K562 (cell line): ENCODE results near the gene VSTM1. TPM values are rescaled to one million over a fixed set of nuclear protein-coding genes. Genes with fewer than 3 reads are reported as not detected.

ENCODE experiments used
- GABPB2 ChIP-seq: fragments of 250-450 bp; sonication (Bioruptor Pico); conservative IDR thresholded peaks from 2 replicates; pipeline ENCODE4 v1.5.1; 2021; ENCODE audit warnings: mild to moderate bottlenecking
- KAT7 ChIP-seq: sonication (generic); formaldehyde crosslinking; IDR thresholded peaks from 2 replicates; pipeline ENCODE4 v1.8.0; 2022; ENCODE audit warnings: missing genetic modification reagents, mild to moderate bottlenecking, borderline replicate concordance
- NR2C2 ChIP-seq, 2 experiments: fragments of 200-800 bp in 1 of 2; sonication (Bioruptor generic) in 1 of 2; sonication (generic) in 1 of 2; formaldehyde crosslinking in 1 of 2; IDR thresholded peaks; 2 replicates each; pipeline versions ENCODE4 v1.6.1 to v1.8.0; 2016 to 2022; ENCODE audit warnings: mild to moderate bottlenecking in 1 of 2, missing compliant biosample characterization in 1 of 2, missing genetic modification characterization in 1 of 2, missing genetic modification reagents in 1 of 2
- PHF20 ChIP-seq: fragments of 450-650 bp; IDR thresholded peaks from 2 replicates; pipeline ENCODE4 v1.6.1; 2018; ENCODE audit not compliant: partially characterized antibody
- POLR2B ChIP-seq: fragments of 450-650 bp; IDR thresholded peaks from 2 replicates; pipeline ENCODE4 v1.6.1; 2018; ENCODE audit warnings: low read depth; ENCODE audit not compliant: partially characterized antibody
- RCOR1 ChIP-seq, 2 experiments: IDR thresholded peaks; 2 replicates each; pipeline ENCODE4 v1.6.1; 2012; ENCODE audit warnings: low read depth in 2 of 2, low read length in 2 of 2, borderline replicate concordance in 1 of 2, improper control_type of control experiment in 1 of 2
- SRSF9 ChIP-seq: fragments of 200-400 bp; formaldehyde crosslinking; IDR thresholded peaks from 2 replicates; pipeline ENCODE4 v1.6.1; 2017; ENCODE audit warnings: low read depth, low read length, borderline replicate concordance
- ZBED1 ChIP-seq: IDR thresholded peaks from 2 replicates; pipeline ENCODE4 v1.6.1; 2014
- ZNF133 ChIP-seq: fragments of 250-450 bp; sonication (Bioruptor Pico); IDR thresholded peaks from 2 replicates; pipeline ENCODE4 v1.4.0; 2020; ENCODE audit warnings: mild to moderate bottlenecking
- polyA plus RNA-seq, 8 experiments: library from polyadenylated mRNA; depleted of rRNA in 4 of 8; stranded (reverse) in 5 of 8; unstranded in 3 of 8; fragments of >200 nt; fragmentation: Nextera tagmentation in 2 of 8; fragmentation: Illumina TruSeq in 1 of 8; extraction: Ambion mirVana in 2 of 8; extraction: Trizol in 1 of 8; gene quantifications; 2 replicates each; pipeline versions ENCODE4 v1.2.1 to v1.2.3, GENCODE V29; 2011 to 2014; ENCODE audit warnings: inconsistent platforms in 1 of 8, missing spikeins in 1 of 8
- total RNA-seq, 7 experiments: library from RNA; depleted of rRNA in 6 of 7; stranded (reverse); fragments of >200 nt in 6 of 7; fragmentation: Illumina TruSeq in 2 of 7; extraction: Trizol in 2 of 7; gene quantifications; 2 replicates each; pipeline versions ENCODE4 v1.2.1 to v1.2.3, GENCODE V29; 2011 to 2021; ENCODE audit warnings: low replicate concordance in 1 of 7
- TF ChIP-seq, protein P1 (sequence below): fragments of 250-450 bp; sonication (Bioruptor Pico); IDR thresholded peaks from 2 replicates; pipeline ENCODE4 v1.4.0; 2020; ENCODE audit warnings: mild to moderate bottlenecking, moderate library complexity, borderline replicate concordance
- TF ChIP-seq, protein P2 (sequence below): IDR thresholded peaks from 2 replicates; pipeline ENCODE4 v1.6.1; 2012; ENCODE audit warnings: low read depth, low read length, improper control_type of control experiment, borderline replicate concordance
- TF ChIP-seq, protein P3 (sequence below): sonication (generic); formaldehyde crosslinking; IDR thresholded peaks from 2 replicates; pipeline ENCODE4 v1.8.1; 2022; ENCODE audit warnings: missing genetic modification reagents
- TF ChIP-seq, protein P4 (sequence below): IDR thresholded peaks from 3 replicates; pipeline ENCODE4 v1.6.1; 2011; ENCODE audit warnings: borderline replicate concordance, mild to moderate bottlenecking; ENCODE audit not compliant: insufficient read length, insufficient read depth
- TF ChIP-seq, protein P5 (sequence below): fragments of 250-450 bp; sonication (Bioruptor Pico); IDR thresholded peaks from 2 replicates; pipeline ENCODE4 v1.9.0; 2021; ENCODE audit warnings: mild to moderate bottlenecking, inconsistent platforms
- TF ChIP-seq, protein P6 (sequence below): sonication (generic); formaldehyde crosslinking; IDR thresholded peaks from 2 replicates; pipeline ENCODE4 v1.8.1; 2022; ENCODE audit warnings: missing genetic modification reagents

The VSTM1 gene
- total and polyA plus RNA-seq, 9 of the 15 experiments (the other 6 are each of a cell fraction or from before 2014, with no cell fraction given): not detected

DNA sequence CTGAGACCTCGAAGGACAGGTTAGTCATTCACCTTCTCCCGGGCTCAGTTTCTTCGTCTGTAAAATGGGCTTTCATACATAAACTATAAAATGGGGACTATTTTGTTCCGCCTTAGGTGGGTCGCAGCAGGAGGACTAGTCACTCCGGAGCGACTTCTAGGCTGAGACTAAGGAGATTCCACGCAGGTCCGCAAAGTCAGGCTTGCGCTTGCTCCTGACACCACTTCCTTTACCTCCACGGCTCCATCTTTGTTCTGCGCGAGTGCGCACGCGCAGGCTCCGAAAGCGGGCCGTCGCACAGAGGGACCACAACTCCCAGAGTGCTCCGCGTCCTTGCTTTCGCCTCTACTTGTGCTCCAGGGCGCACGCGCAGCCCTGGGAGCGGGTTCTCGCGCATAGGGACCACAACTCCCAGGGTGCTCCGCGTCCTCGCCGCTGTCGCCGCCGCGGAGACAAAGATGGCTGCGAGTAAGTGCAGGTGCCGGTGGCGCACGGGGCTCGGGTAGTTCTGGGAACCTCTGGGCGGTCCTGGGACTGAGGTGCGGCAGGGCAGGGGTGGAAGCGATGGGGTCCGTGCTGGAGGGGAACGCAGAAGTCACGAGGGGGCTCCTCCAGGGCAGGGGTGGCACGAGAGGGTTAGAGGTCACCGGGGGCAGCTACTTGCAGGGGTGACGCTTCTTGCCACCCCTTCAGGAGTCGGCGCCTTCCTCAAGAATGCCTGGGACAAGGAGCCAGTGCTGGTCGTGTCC is 38.9 kb upstream of the VSTM1 start, which contains the start of gene NDUFA3 (continued):
- TF ChIP-seq, protein P1, sequence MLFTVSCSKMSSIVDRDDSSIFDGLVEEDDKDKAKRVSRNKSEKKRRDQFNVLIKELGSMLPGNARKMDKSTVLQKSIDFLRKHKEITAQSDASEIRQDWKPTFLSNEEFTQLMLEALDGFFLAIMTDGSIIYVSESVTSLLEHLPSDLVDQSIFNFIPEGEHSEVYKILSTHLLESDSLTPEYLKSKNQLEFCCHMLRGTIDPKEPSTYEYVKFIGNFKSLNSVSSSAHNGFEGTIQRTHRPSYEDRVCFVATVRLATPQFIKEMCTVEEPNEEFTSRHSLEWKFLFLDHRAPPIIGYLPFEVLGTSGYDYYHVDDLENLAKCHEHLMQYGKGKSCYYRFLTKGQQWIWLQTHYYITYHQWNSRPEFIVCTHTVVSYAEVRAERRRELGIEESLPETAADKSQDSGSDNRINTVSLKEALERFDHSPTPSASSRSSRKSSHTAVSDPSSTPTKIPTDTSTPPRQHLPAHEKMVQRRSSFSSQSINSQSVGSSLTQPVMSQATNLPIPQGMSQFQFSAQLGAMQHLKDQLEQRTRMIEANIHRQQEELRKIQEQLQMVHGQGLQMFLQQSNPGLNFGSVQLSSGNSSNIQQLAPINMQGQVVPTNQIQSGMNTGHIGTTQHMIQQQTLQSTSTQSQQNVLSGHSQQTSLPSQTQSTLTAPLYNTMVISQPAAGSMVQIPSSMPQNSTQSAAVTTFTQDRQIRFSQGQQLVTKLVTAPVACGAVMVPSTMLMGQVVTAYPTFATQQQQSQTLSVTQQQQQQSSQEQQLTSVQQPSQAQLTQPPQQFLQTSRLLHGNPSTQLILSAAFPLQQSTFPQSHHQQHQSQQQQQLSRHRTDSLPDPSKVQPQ (CRISPR knock-in tag): no peak
- TF ChIP-seq, protein P2, sequence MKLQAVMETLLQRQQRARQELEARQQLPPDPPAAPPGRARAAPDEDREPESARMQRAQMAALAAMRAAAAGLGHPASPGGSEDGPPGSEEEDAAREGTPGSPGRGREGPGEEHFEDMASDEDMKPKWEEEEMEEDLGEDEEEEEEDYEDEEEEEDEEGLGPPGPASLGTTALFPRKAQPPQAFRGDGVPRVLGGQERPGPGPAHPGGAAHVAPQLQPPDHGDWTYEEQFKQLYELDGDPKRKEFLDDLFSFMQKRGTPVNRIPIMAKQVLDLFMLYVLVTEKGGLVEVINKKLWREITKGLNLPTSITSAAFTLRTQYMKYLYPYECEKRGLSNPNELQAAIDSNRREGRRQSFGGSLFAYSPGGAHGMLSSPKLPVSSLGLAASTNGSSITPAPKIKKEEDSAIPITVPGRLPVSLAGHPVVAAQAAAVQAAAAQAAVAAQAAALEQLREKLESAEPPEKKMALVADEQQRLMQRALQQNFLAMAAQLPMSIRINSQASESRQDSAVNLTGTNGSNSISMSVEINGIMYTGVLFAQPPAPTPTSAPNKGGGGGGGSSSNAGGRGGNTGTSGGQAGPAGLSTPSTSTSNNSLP: no peak
- TF ChIP-seq ZNF133: no peak
- no peak for TF ChIP-seq ZBED1
- no peak for TF ChIP-seq GABPB2 (CRISPR knock-in tag)
- peak; percentile 34; the same call in 1 of the 2 replicates for TF ChIP-seq NR2C2 (CRISPR knock-in tag; IDR thresholded peaks at IDR 0.05)
- peak; percentile 95 for TF ChIP-seq NR2C2 (tag; IDR thresholded peaks at IDR 0.05)
- TF ChIP-seq PHF20: peak; percentile 90
- TF ChIP-seq, protein P3, sequence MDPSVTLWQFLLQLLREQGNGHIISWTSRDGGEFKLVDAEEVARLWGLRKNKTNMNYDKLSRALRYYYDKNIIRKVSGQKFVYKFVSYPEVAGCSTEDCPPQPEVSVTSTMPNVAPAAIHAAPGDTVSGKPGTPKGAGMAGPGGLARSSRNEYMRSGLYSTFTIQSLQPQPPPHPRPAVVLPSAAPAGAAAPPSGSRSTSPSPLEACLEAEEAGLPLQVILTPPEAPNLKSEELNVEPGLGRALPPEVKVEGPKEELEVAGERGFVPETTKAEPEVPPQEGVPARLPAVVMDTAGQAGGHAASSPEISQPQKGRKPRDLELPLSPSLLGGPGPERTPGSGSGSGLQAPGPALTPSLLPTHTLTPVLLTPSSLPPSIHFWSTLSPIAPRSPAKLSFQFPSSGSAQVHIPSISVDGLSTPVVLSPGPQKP (CRISPR knock-in tag): no peak
- TF ChIP-seq RCOR1 (IDR thresholded peaks at IDR 0.05; ENCODE audit: borderline replicate concordance in 1 of 2, low read depth in 2 of 2, low read length in 2 of 2): peak; percentile 97 to 99
- TF ChIP-seq, protein P4, sequence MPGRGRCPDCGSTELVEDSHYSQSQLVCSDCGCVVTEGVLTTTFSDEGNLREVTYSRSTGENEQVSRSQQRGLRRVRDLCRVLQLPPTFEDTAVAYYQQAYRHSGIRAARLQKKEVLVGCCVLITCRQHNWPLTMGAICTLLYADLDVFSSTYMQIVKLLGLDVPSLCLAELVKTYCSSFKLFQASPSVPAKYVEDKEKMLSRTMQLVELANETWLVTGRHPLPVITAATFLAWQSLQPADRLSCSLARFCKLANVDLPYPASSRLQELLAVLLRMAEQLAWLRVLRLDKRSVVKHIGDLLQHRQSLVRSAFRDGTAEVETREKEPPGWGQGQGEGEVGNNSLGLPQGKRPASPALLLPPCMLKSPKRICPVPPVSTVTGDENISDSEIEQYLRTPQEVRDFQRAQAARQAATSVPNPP: no peak
- peak; percentile 82 for TF ChIP-seq POLR2B
- TF ChIP-seq, protein P5, sequence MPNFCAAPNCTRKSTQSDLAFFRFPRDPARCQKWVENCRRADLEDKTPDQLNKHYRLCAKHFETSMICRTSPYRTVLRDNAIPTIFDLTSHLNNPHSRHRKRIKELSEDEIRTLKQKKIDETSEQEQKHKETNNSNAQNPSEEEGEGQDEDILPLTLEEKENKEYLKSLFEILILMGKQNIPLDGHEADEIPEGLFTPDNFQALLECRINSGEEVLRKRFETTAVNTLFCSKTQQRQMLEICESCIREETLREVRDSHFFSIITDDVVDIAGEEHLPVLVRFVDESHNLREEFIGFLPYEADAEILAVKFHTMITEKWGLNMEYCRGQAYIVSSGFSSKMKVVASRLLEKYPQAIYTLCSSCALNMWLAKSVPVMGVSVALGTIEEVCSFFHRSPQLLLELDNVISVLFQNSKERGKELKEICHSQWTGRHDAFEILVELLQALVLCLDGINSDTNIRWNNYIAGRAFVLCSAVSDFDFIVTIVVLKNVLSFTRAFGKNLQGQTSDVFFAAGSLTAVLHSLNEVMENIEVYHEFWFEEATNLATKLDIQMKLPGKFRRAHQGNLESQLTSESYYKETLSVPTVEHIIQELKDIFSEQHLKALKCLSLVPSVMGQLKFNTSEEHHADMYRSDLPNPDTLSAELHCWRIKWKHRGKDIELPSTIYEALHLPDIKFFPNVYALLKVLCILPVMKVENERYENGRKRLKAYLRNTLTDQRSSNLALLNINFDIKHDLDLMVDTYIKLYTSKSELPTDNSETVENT (CRISPR knock-in tag): no peak
- TF ChIP-seq KAT7 (CRISPR knock-in tag): no peak
- TF ChIP-seq, protein P6, sequence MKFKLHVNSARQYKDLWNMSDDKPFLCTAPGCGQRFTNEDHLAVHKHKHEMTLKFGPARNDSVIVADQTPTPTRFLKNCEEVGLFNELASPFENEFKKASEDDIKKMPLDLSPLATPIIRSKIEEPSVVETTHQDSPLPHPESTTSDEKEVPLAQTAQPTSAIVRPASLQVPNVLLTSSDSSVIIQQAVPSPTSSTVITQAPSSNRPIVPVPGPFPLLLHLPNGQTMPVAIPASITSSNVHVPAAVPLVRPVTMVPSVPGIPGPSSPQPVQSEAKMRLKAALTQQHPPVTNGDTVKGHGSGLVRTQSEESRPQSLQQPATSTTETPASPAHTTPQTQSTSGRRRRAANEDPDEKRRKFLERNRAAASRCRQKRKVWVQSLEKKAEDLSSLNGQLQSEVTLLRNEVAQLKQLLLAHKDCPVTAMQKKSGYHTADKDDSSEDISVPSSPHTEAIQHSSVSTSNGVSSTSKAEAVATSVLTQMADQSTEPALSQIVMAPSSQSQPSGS (CRISPR knock-in tag): no peak
- TF ChIP-seq SRSF9: no peak
